HepG2 (cell line): ENCODE results near the gene SART1. TPM values are rescaled to one million over a fixed set of nuclear protein-coding genes. Genes with fewer than 3 reads are reported as not detected.

Source experiments
- ATAC-seq: fragments of 200-7000 bp; cut with Tn5 transposase; 3 replicates; pipeline ENCODE4 v1.9.1; 2020; ENCODE audit warnings: mild to moderate bottlenecking, moderate library complexity
- BruUV-seq: library from RNA; stranded (reverse); fragments of 400-500 nt; replicated peaks from 2 replicates; lab custom pipeline; 2021; lab: Mats Ljungman, UMichigan
- CTCF ChIA-PET: fragments of 300-600 bp; formaldehyde crosslinking; extraction: SDS; loops from one replicate; lab custom pipeline; 2021; ENCODE audit warnings: low total read pairs, inconsistent platforms, low intra/inter-chr PET ratio; lab: Yijun Ruan, JAX
- POLR2A ChIA-PET: fragments of 350-600 bp; sonication (Branson Sonifier 250); formaldehyde crosslinking; loops from one replicate; lab custom pipeline; 2020; ENCODE audit warnings: antibody characterized with exemption, inconsistent platforms; lab: Yijun Ruan, JAX
- DNase-seq: peaks from one replicate; pipeline ENCODE4 v3.0.0-alpha.2; 2015; ENCODE audit warnings: low spot score
- FAIRE-seq: peaks from 3 replicates; lab custom pipeline; 2011; peaks lifted over from hg19 to GRCh38; lab: Jason Lieb, UNC
- H2AFZ ChIP-seq: one replicate; pipeline ENCODE4 v1.6.1; 2011; ENCODE audit warnings: low read length, inconsistent platforms
- H3K27ac ChIP-seq: fragments of 300-600 bp; 3 replicates; pipeline ENCODE4 v1.8.0; 2011; ENCODE audit warnings: mixed run types, mild to moderate bottlenecking, mixed read lengths, low read length, inconsistent platforms; ENCODE audit not compliant: insufficient read depth; ENCODE audit errors: extremely low read length
- H3K27me3 ChIP-seq, 2 experiments: fragments of 200-600 bp in 1 of 2; 2 replicates in 1 of 2; 3 replicates in 1 of 2; pipeline versions ENCODE4 v1.6.0 to v1.8.0; 2011; ENCODE audit warnings: low read length in 2 of 2, mild to moderate bottlenecking in 2 of 2, moderate library complexity in 2 of 2, inconsistent platforms in 1 of 2; ENCODE audit not compliant: insufficient read depth in 2 of 2, control insufficient read depth in 1 of 2
- H3K36me3 ChIP-seq, 2 experiments: fragments of 200-600 bp in 1 of 2; replicated peaks in 1 of 2; 2 replicates in 1 of 2; 3 replicates in 1 of 2; pipeline versions ENCODE4 v1.5.1 to v1.8.0; 2011; ENCODE audit warnings: low read length in 2 of 2, inconsistent platforms in 1 of 2; ENCODE audit not compliant: insufficient read depth in 2 of 2, control insufficient read depth in 1 of 2
- H3K4me1 ChIP-seq: 2 replicates; pipeline ENCODE4 v1.5.1; 2012; ENCODE audit warnings: low read length, inconsistent platforms; ENCODE audit not compliant: insufficient read depth
- H3K4me2 ChIP-seq: 2 replicates; pipeline ENCODE4 v1.6.0; 2011; ENCODE audit warnings: low read depth, low read length, inconsistent platforms
- H3K4me3 ChIP-seq, 3 experiments: fragments of 200-600 bp in 1 of 3; sonication (generic), shearing (Covaris generic) in 1 of 3; replicated peaks in 1 of 3; 2 replicates each; pipeline ENCODE4 v1.5.1; 2011 to 2016; ENCODE audit warnings: low read length in 3 of 3, inconsistent platforms in 2 of 3, low read depth in 2 of 3, mild to moderate bottlenecking in 2 of 3, control low read depth in 1 of 3, mixed read lengths in 1 of 3; ENCODE audit not compliant: insufficient read depth in 1 of 3
- H3K79me2 ChIP-seq: one replicate; pipeline ENCODE4 v1.6.1; 2011; ENCODE audit warnings: low read length, inconsistent platforms; ENCODE audit not compliant: insufficient read depth
- H3K9ac ChIP-seq: 2 replicates; pipeline ENCODE4 v1.6.0; 2011; ENCODE audit warnings: mild to moderate bottlenecking, low read depth, low read length, inconsistent platforms; ENCODE audit not compliant: insufficient read depth
- H3K9me3 ChIP-seq: 2 replicates; pipeline ENCODE4 v1.5.1; 2012; ENCODE audit warnings: mild to moderate bottlenecking, low read length
- H4K20me1 ChIP-seq: 2 replicates; pipeline ENCODE4 v1.6.0; 2011; ENCODE audit warnings: inconsistent platforms, mild to moderate bottlenecking, low read length, moderate library complexity; ENCODE audit not compliant: insufficient read depth
- NFE2L1 ChIP-seq: sonication (generic); formaldehyde crosslinking; IDR thresholded peaks from 2 replicates; pipeline ENCODE4 v1.4.0; 2020; ENCODE audit warnings: missing genetic modification reagents, mild to moderate bottlenecking, borderline replicate concordance
- RAD51 ChIP-seq: fragments of 450-650 bp; IDR thresholded peaks from 2 replicates; pipeline ENCODE4 v1.6.1; 2016; ENCODE audit warnings: borderline replicate concordance
- TCF7 ChIP-seq: sonication (generic); IDR thresholded peaks from 2 replicates; pipeline ENCODE4 v1.6.1; 2016; ENCODE audit warnings: antibody characterized with exemption, low read depth
- WGBS: methylation state at CpG from one replicate; pipeline ENCODE4 v1.1.6; 2017; ENCODE audit warnings: low lambda C conversion rate; 5-methylcytosine and 5-hydroxymethylcytosine counted together
- in situ Hi-C: cut with HindIII; loops from 2 replicates; pipeline ENCODE4 v1.10.0; 2017; ENCODE audit warnings: low pct_unique_long_range_greater_than_20kb; ENCODE audit not compliant: extremely low pct_ligation_motif_present
- intact Hi-C: fragments of 100-400 bp; cut with micrococcal nuclease; formaldehyde crosslinking; loops from one replicate; pipeline ENCODE4 v1.10.0; 2022; ENCODE audit not compliant: unreplicated experiment
- polyA plus RNA-seq, 8 experiments: library from polyadenylated mRNA; depleted of rRNA in 3 of 8; stranded (reverse) in 7 of 8; unstranded in 1 of 8; fragments of >200 nt; fragmentation: Illumina TruSeq in 4 of 8; extraction: Trizol in 4 of 8; gene quantifications; 2 replicates each; pipeline versions ENCODE4 v1.2.1 to v1.2.3, GENCODE V29; 2011 to 2016; ENCODE audit warnings: low read depth in 4 of 8, missing spikeins in 1 of 8, mixed read lengths in 1 of 8; ENCODE audit not compliant: insufficient read depth in 1 of 8
- total RNA-seq, 5 experiments: library from RNA; depleted of rRNA; stranded (reverse); fragments of >200 nt; fragmentation: Illumina TruSeq; extraction: Trizol; gene quantifications; 2 replicates each; pipeline ENCODE4 v1.2.3, GENCODE V29; 2016; ENCODE audit warnings: low read depth in 1 of 5
- TF ChIP-seq, protein P1 (sequence below): sonication (generic); formaldehyde crosslinking; conservative IDR thresholded peaks from 2 replicates; pipeline ENCODE4 v1.8.0; 2022; ENCODE audit warnings: missing genetic modification reagents
- TF ChIP-seq, protein P2 (sequence below): fragments of 450-650 bp; IDR thresholded peaks from 2 replicates; pipeline ENCODE4 v1.6.1; 2017

The SART1 gene
- total and polyA plus RNA-seq, 2 of the 13 experiments (the other 11 are each of a cell fraction or from before 2014, with no cell fraction given): 11.3 to 22.5 TPM

DNA sequence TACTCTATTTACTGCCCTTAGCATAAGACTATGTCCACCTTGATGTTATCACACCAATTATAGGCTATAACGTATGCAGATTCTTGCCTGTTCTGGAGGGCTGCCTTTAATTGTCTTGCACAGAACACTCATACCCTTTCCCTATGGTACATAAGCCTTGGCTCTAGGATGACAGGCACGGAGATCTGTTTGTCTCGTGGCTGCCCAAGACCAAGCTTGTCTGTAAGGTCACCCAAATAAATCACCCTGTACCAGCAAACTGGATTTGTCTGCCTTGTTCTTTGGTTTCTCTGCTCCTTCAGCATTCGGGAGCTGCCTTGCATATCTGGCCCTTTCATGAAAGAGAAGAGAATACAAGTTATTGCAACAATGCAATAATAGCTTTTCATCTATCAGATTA lies 23.8 kb upstream of the SART1 start:
- POLR2A ChIA-PET: no interaction called here
- in situ Hi-C loops: no loop called here

More for the DNA sequence above, 23.8 kb upstream of the SART1 start:
- intact Hi-C loops: no loop called here
- Histone ChIP-seq H4K20me1 (no peaks in the 10 kb centered on the region), H3K27ac (no peak overlapping the region), H3K4me2 (no peak overlapping the region), H3K79me2 (no peaks in the 10 kb centered on the region), H3K36me3 (no peaks in the 10 kb centered on the region), H2AFZ (no peak overlapping the region), H3K4me1 (peaks cover 27% of the 10 kb centered on the region), H3K27me3 (peaks cover 0 to 10% of the 10 kb centered on the region in 2 experiments; a peak in 3 of 5 replicates), H3K9me3 (no peaks in the 10 kb centered on the region), H3K9ac (no peak overlapping the region), H3K4me3 (no peak overlapping the region)
- DNase-seq: no peak
- 12% methylated on average over 4 of the region's 4 CpGs for WGBS
- CTCF ChIA-PET: no interaction called here
- no TSS peak for BruUV-seq
- TF ChIP-seq RAD51 (no peak), NFE2L1 (no peak), TCF7 (no peak)
- TF ChIP-seq, protein P1, sequence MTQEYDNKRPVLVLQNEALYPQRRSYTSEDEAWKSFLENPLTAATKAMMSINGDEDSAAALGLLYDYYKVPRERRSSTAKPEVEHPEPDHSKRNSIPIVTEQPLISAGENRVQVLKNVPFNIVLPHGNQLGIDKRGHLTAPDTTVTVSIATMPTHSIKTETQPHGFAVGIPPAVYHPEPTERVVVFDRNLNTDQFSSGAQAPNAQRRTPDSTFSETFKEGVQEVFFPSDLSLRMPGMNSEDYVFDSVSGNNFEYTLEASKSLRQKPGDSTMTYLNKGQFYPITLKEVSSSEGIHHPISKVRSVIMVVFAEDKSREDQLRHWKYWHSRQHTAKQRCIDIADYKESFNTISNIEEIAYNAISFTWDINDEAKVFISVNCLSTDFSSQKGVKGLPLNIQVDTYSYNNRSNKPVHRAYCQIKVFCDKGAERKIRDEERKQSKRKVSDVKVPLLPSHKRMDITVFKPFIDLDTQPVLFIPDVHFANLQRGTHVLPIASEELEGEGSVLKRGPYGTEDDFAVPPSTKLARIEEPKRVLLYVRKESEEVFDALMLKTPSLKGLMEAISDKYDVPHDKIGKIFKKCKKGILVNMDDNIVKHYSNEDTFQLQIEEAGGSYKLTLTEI (CRISPR knock-in tag): no peak
- TF ChIP-seq, protein P2, sequence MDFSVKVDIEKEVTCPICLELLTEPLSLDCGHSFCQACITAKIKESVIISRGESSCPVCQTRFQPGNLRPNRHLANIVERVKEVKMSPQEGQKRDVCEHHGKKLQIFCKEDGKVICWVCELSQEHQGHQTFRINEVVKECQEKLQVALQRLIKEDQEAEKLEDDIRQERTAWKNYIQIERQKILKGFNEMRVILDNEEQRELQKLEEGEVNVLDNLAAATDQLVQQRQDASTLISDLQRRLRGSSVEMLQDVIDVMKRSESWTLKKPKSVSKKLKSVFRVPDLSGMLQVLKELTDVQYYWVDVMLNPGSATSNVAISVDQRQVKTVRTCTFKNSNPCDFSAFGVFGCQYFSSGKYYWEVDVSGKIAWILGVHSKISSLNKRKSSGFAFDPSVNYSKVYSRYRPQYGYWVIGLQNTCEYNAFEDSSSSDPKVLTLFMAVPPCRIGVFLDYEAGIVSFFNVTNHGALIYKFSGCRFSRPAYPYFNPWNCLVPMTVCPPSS: no peak
- FAIRE-seq: no peak
- ATAC-seq: no peak
